Hematopoietic multipotent progenitor cell treated with erythropoietin and hydrocortisone succinate and interleukin-3 and kit ligand, for 6 days (in vitro differentiated cells): Measurements from ENCODE around the gene DLGAP3.
A peak's percentile ranks its signal among the peaks of the same experiment; 100 is the strongest.

Experiments used
- DNase-seq: peaks from one replicate; pipeline ENCODE4 v3.0.0-alpha.2; 2015

DLGAP3 gene

GRCh38 chr1:34865573-34865972 is 63.9 kb downstream of the DLGAP3 start:
- no peak for DNase-seq

- no peak for DNase-seq
Measured at GRCh38 chr1:34864759-34865158, 64.7 kb downstream of the DLGAP3 start.

- DNase-seq: no peak
Measured at GRCh38 chr1:34863501-34863900, 65.9 kb downstream of the DLGAP3 start.

- peak; percentile 98 for DNase-seq
Measured at GRCh38 chr1:34859446-34860200, 69.8 kb downstream of the DLGAP3 start, which contains the start of gene SMIM12. TSS of gene SMIM12 (minus strand) at chr1:34859749. CDS start at chr1:34855977, 3,772 bp downstream.

GRCh38 chr1:34858901-34859445 is 70.5 kb downstream of the DLGAP3 start:
- DNase-seq: peak; percentile 48

- DNase-seq: no peak
Measured at GRCh38 chr1:34856697-34857096, 72.8 kb downstream of the DLGAP3 start.

- DNase-seq: peak; percentile 98
Measured at GRCh38 chr1:34852677-34853217, 76.7 kb downstream of the DLGAP3 start.

- no peak for DNase-seq
Measured at GRCh38 chr1:34851431-34852105, 77.9 kb downstream of the DLGAP3 start.

GRCh38 chr1:34850382-34850781 is 79.1 kb downstream of the DLGAP3 start:
- DNase-seq: no peak

GRCh38 chr1:34847094-34847493 is 82.4 kb downstream of the DLGAP3 start:
- no peak for DNase-seq

- DNase-seq: no peak
Measured at GRCh38 chr1:34846265-34846664, 83.2 kb downstream of the DLGAP3 start.

- DNase-seq: peak; percentile 76
Measured at GRCh38 chr1:34845131-34845901, 84.1 kb downstream of the DLGAP3 start.

GRCh38 chr1:34844252-34844634 is 85.2 kb downstream of the DLGAP3 start:
- no peak for DNase-seq

- peak; percentile 66 for DNase-seq
Measured at GRCh38 chr1:34843392-34844251, 85.8 kb downstream of the DLGAP3 start.

- DNase-seq: no peak
Measured at GRCh38 chr1:34842952-34843371, 86.5 kb downstream of the DLGAP3 start.

- DNase-seq: no peak
Measured at GRCh38 chr1:34842073-34842472, 87.4 kb downstream of the DLGAP3 start.

GRCh38 chr1:34840426-34840825 is 89.0 kb downstream of the DLGAP3 start:
- no peak for DNase-seq

- DNase-seq: no peak
Measured at GRCh38 chr1:34839526-34840305, 89.7 kb downstream of the DLGAP3 start.

- DNase-seq: peak; percentile 62
Measured at GRCh38 chr1:34833711-34834110, 95.7 kb downstream of the DLGAP3 start.

GRCh38 chr1:34831721-34832246 is 97.7 kb downstream of the DLGAP3 start:
- DNase-seq: no peak

GRCh38 chr1:34829250-34829649 is 100.2 kb downstream of the DLGAP3 start:
- DNase-seq: peak; percentile 82
